HepG2 (cell line): Measurements from ENCODE around the gene TAOK3. TPM values are rescaled to one million over a fixed set of nuclear protein-coding genes. Genes with fewer than 3 reads are reported as not detected.

Source experiments
- AHR ChIP-seq: IDR thresholded peaks from 2 replicates; pipeline ENCODE4 v1.6.1; 2018; ENCODE audit warnings: missing genetic modification reagents, missing compliant biosample characterization
- AKAP8 ChIP-seq: sonication (generic); formaldehyde crosslinking; IDR thresholded peaks from 2 replicates; pipeline ENCODE4 v1.5.1; 2020; ENCODE audit warnings: mild to moderate bottlenecking, missing genetic modification reagents
- ATAD3A ChIP-seq: sonication (generic); formaldehyde crosslinking; IDR thresholded peaks from 2 replicates; pipeline ENCODE4 v1.4.0; 2020; ENCODE audit warnings: missing genetic modification reagents
- ATM ChIP-seq: fragments of 450-650 bp; IDR thresholded peaks from 2 replicates; pipeline ENCODE4 v1.7.1; 2017; ENCODE audit warnings: mild to moderate bottlenecking, borderline replicate concordance
- GLI4 ChIP-seq: sonication (generic); formaldehyde crosslinking; IDR thresholded peaks from 2 replicates; pipeline ENCODE4 v1.5.1; 2020; ENCODE audit warnings: missing genetic modification reagents, mild to moderate bottlenecking, moderate library complexity, borderline replicate concordance
- HNF4G ChIP-seq, 2 experiments: sonication (generic) in 1 of 2; formaldehyde crosslinking in 1 of 2; IDR thresholded peaks; 2 replicates each; pipeline versions ENCODE4 v1.4.0 to v1.6.1; 2011 to 2020; ENCODE audit warnings: borderline replicate concordance in 2 of 2, low read depth in 2 of 2, mild to moderate bottlenecking in 2 of 2, low read length in 1 of 2, missing genetic modification reagents in 1 of 2, moderate library complexity in 1 of 2
- KLF12 ChIP-seq: sonication (generic); formaldehyde crosslinking; IDR thresholded peaks from 2 replicates; pipeline ENCODE4 v1.4.0; 2020; ENCODE audit warnings: missing genetic modification reagents, borderline replicate concordance
- KLF13 ChIP-seq: sonication (generic); formaldehyde crosslinking; IDR thresholded peaks from 2 replicates; pipeline ENCODE4 v1.4.0; 2020; ENCODE audit warnings: mild to moderate bottlenecking, missing genetic modification reagents
- KLF16 ChIP-seq, 2 experiments: sonication (generic) in 1 of 2; formaldehyde crosslinking in 1 of 2; IDR thresholded peaks; 2 replicates each; pipeline versions ENCODE4 v1.6.1 to v1.8.0; 2016 to 2023; ENCODE audit warnings: missing genetic modification reagents in 2 of 2, missing compliant biosample characterization in 1 of 2
- NBN ChIP-seq: fragments of 450-650 bp; conservative IDR thresholded peaks from 2 replicates; pipeline ENCODE4 v1.6.1; 2017
- PITX1 ChIP-seq: sonication (generic); formaldehyde crosslinking; IDR thresholded peaks from 2 replicates; pipeline ENCODE4 v1.5.1; 2020; ENCODE audit warnings: mild to moderate bottlenecking, missing genetic modification reagents
- TOE1 ChIP-seq: sonication (generic); formaldehyde crosslinking; IDR thresholded peaks from 2 replicates; pipeline ENCODE4 v1.4.0; 2020; ENCODE audit warnings: mild to moderate bottlenecking, missing genetic modification reagents
- ZNF296 ChIP-seq: sonication (generic); formaldehyde crosslinking; conservative IDR thresholded peaks from 2 replicates; pipeline ENCODE4 v1.5.0; 2020; ENCODE audit warnings: mild to moderate bottlenecking, missing genetic modification reagents
- ZNF703 ChIP-seq: sonication (generic); formaldehyde crosslinking; IDR thresholded peaks from 2 replicates; pipeline ENCODE4 v1.5.1; 2020; ENCODE audit warnings: missing genetic modification reagents, mild to moderate bottlenecking, moderate library complexity, borderline replicate concordance
- ZNF777 ChIP-seq: sonication (generic); formaldehyde crosslinking; IDR thresholded peaks from 2 replicates; pipeline ENCODE4 v1.4.0; 2020; ENCODE audit warnings: missing genetic modification reagents
- ZNF816 ChIP-seq: sonication (generic); formaldehyde crosslinking; IDR thresholded peaks from 2 replicates; pipeline ENCODE4 v1.8.0; 2022; ENCODE audit warnings: missing genetic modification reagents, mild to moderate bottlenecking, borderline replicate concordance
- ZNF891 ChIP-seq: sonication (generic); formaldehyde crosslinking; IDR thresholded peaks from 2 replicates; pipeline ENCODE4 v1.5.0; 2020; ENCODE audit warnings: mild to moderate bottlenecking, missing genetic modification reagents
- polyA plus RNA-seq, 8 experiments: library from polyadenylated mRNA; depleted of rRNA in 3 of 8; stranded (reverse) in 7 of 8; unstranded in 1 of 8; fragments of >200 nt; fragmentation: Illumina TruSeq in 4 of 8; extraction: Trizol in 4 of 8; gene quantifications; 2 replicates each; pipeline versions ENCODE4 v1.2.1 to v1.2.3, GENCODE V29; 2011 to 2016; ENCODE audit warnings: low read depth in 4 of 8, missing spikeins in 1 of 8, mixed read lengths in 1 of 8; ENCODE audit not compliant: insufficient read depth in 1 of 8
- total RNA-seq, 5 experiments: library from RNA; depleted of rRNA; stranded (reverse); fragments of >200 nt; fragmentation: Illumina TruSeq; extraction: Trizol; gene quantifications; 2 replicates each; pipeline ENCODE4 v1.2.3, GENCODE V29; 2016; ENCODE audit warnings: low read depth in 1 of 5
- TF ChIP-seq, protein P1 (sequence below): sonication (generic); formaldehyde crosslinking; IDR thresholded peaks from 2 replicates; pipeline ENCODE4 v1.5.1; 2020; ENCODE audit warnings: mild to moderate bottlenecking, missing genetic modification reagents, moderate library complexity
- TF ChIP-seq, protein P2 (sequence below): sonication (generic); formaldehyde crosslinking; IDR thresholded peaks from 2 replicates; pipeline ENCODE4 v1.8.1; 2022; ENCODE audit warnings: low read depth, mild to moderate bottlenecking, missing genetic modification reagents
- TF ChIP-seq, protein P3 (sequence below): sonication (generic); formaldehyde crosslinking; conservative IDR thresholded peaks from 2 replicates; pipeline ENCODE4 v1.8.0; 2022; ENCODE audit warnings: mild to moderate bottlenecking, moderate library complexity, missing genetic modification reagents

Gene TAOK3
- total and polyA plus RNA-seq, 2 of the 13 experiments (the other 11 are each of a cell fraction or from before 2014, with no cell fraction given) = 10.4 to 12.3 TPM

DNA sequence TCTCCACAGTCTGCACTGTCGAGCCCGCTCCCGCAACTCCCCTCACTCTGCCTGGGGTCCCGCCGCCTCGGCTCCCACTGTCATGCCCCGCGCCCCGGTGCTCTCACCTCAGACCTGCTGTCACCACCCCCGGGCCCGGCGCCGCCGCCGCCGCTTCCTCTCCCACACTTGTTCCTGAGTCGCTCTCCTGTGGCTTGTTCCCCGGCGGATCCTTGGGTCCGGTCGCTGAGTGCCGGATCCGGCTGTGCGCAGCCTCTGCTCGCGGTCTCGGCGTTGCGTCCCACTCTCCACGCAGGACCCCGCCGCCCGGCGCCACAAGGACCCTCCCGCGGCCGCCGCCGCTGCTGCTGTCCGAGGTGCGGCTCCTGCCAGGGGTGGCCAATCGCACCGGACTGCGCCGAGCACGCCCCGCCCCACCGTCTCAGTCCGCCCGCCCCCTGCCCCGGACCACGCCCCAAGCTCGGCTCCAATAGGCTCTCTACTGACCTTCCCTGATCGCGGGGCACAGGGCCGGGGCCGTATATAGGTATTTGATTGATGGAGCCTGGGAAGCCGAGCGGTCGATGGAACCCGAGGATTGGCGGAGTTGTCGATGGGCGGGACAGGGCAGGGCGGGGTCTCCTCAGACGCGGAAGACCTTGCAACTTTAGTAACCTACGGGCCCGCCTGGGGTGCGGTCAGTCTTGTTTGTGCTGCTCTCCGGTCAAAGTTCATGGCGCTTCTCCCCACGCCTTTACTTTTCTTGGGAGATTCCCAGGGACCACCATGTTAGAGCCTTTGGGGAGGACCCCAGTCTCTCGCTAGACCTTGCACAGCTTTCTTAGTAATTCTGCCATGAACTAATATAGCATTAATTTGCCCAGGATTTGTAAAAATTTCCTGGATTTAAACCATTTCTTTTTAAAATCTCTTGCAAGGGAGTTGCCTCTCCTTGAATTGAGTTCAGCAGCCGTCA is at the start of gene TAOK3 (continued):
- TF ChIP-seq KLF13 (no peak), ZNF296 (CRISPR knock-in tag) (no peak; the same call in 1 of the 2 replicates), KLF12 (CRISPR knock-in tag) (peak; percentile 84; the same call in 1 of the 2 replicates), PITX1 (CRISPR knock-in tag) (no peak), ZNF816 (CRISPR knock-in tag) (0 out of 2 replicates have a peak, but pooled peaks have one; percentile 9), HNF4G (IDR thresholded peaks at IDR 0.05; ENCODE audit: borderline replicate concordance, low read depth, low read length) (peak; percentile 94), HNF4G (CRISPR knock-in tag; IDR thresholded peaks at IDR 0.05; ENCODE audit: borderline replicate concordance, low read depth) (peak; percentile 73; the same call in 1 of the 2 replicates), NBN (no peak), ATAD3A (no peak), ATM (no peak), AHR (CRISPR knock-in tag) (no peak), ZNF777 (CRISPR knock-in tag) (peak; percentile 66; the same call in 1 of the 2 replicates), ZNF703 (CRISPR knock-in tag) (no peak), KLF16 (CRISPR knock-in tag; IDR thresholded peaks at IDR 0.05) (peak in 1 of 2 experiments; percentile 34; a peak in 1 of 4 replicates), GLI4 (CRISPR knock-in tag) (no peak), AKAP8 (CRISPR knock-in tag) (no peak), ZNF891 (CRISPR knock-in tag) (no peak), TOE1 (CRISPR knock-in tag) (no peak)
- TF ChIP-seq, protein P1, sequence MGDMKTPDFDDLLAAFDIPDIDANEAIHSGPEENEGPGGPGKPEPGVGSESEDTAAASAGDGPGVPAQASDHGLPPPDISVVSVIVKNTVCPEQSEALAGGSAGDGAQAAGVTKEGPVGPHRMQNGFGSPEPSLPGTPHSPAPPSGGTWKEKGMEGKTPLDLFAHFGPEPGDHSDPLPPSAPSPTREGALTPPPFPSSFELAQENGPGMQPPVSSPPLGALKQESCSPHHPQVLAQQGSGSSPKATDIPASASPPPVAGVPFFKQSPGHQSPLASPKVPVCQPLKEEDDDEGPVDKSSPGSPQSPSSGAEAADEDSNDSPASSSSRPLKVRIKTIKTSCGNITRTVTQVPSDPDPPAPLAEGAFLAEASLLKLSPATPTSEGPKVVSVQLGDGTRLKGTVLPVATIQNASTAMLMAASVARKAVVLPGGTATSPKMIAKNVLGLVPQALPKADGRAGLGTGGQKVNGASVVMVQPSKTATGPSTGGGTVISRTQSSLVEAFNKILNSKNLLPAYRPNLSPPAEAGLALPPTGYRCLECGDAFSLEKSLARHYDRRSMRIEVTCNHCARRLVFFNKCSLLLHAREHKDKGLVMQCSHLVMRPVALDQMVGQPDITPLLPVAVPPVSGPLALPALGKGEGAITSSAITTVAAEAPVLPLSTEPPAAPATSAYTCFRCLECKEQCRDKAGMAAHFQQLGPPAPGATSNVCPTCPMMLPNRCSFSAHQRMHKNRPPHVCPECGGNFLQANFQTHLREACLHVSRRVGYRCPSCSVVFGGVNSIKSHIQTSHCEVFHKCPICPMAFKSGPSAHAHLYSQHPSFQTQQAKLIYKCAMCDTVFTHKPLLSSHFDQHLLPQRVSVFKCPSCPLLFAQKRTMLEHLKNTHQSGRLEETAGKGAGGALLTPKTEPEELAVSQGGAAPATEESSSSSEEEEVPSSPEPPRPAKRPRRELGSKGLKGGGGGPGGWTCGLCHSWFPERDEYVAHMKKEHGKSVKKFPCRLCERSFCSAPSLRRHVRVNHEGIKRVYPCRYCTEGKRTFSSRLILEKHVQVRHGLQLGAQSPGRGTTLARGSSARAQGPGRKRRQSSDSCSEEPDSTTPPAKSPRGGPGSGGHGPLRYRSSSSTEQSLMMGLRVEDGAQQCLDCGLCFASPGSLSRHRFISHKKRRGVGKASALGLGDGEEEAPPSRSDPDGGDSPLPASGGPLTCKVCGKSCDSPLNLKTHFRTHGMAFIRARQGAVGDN (CRISPR knock-in tag) = peak; percentile 68
- TF ChIP-seq, protein P2, sequence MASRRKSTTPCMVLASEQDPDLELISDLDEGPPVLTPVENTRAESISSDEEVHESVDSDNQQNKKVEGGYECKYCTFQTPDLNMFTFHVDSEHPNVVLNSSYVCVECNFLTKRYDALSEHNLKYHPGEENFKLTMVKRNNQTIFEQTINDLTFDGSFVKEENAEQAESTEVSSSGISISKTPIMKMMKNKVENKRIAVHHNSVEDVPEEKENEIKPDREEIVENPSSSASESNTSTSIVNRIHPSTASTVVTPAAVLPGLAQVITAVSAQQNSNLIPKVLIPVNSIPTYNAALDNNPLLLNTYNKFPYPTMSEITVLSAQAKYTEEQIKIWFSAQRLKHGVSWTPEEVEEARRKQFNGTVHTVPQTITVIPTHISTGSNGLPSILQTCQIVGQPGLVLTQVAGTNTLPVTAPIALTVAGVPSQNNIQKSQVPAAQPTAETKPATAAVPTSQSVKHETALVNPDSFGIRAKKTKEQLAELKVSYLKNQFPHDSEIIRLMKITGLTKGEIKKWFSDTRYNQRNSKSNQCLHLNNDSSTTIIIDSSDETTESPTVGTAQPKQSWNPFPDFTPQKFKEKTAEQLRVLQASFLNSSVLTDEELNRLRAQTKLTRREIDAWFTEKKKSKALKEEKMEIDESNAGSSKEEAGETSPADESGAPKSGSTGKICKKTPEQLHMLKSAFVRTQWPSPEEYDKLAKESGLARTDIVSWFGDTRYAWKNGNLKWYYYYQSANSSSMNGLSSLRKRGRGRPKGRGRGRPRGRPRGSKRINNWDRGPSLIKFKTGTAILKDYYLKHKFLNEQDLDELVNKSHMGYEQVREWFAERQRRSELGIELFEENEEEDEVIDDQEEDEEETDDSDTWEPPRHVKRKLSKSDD (CRISPR knock-in tag) = no peak
- TF ChIP-seq, protein P3, sequence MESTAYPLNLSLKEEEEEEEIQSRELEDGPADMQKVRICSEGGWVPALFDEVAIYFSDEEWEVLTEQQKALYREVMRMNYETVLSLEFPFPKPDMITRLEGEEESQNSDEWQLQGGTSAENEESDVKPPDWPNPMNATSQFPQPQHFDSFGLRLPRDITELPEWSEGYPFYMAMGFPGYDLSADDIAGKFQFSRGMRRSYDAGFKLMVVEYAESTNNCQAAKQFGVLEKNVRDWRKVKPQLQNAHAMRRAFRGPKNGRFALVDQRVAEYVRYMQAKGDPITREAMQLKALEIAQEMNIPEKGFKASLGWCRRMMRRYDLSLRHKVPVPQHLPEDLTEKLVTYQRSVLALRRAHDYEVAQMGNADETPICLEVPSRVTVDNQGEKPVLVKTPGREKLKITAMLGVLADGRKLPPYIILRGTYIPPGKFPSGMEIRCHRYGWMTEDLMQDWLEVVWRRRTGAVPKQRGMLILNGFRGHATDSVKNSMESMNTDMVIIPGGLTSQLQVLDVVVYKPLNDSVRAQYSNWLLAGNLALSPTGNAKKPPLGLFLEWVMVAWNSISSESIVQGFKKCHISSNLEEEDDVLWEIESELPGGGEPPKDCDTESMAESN (CRISPR knock-in tag) = peak; percentile 3; the same call in 1 of the 2 replicates
